Astrocyte (in vitro differentiated cells and primary cell): Measurements from ENCODE around the gene SHC4. TPM values are rescaled to one million over a fixed set of nuclear protein-coding genes. Genes with fewer than 3 reads are reported as not detected.
A peak's percentile ranks its signal among the peaks of the same experiment; 100 is the strongest.

Experiments
- DNase-seq: peaks from one replicate; pipeline ENCODE4 v3.0.0-alpha.2; 2010; ENCODE audit warnings: low read depth
- FAIRE-seq: peaks from 2 replicates; lab custom pipeline; 2011; peaks lifted over from hg19 to GRCh38; lab: Jason Lieb, UNC
- H2AFZ ChIP-seq: 2 replicates; pipeline ENCODE4 v1.6.0; 2012; ENCODE audit warnings: low read depth, low read length, inconsistent platforms
- H3K27ac ChIP-seq: 2 replicates; pipeline ENCODE4 v1.5.1; 2011; ENCODE audit warnings: low read depth, low read length, inconsistent platforms
- H3K27me3 ChIP-seq: 2 replicates; pipeline ENCODE4 v1.6.0; 2011; ENCODE audit warnings: low read length, inconsistent platforms; ENCODE audit not compliant: insufficient read depth
- H3K36me3 ChIP-seq: 2 replicates; pipeline ENCODE4 v1.5.1; 2011; ENCODE audit warnings: low read length, inconsistent platforms; ENCODE audit not compliant: insufficient read depth
- H3K4me1 ChIP-seq: 2 replicates; pipeline ENCODE4 v1.5.1; 2011; ENCODE audit warnings: low read length, inconsistent platforms; ENCODE audit not compliant: insufficient read depth
- H3K4me2 ChIP-seq: 2 replicates; pipeline ENCODE4 v1.6.0; 2012; ENCODE audit warnings: low read length, inconsistent platforms
- H3K4me3 ChIP-seq: 2 replicates; pipeline ENCODE4 v1.5.1; 2011; ENCODE audit warnings: low read depth, mild to moderate bottlenecking, low read length, inconsistent platforms; ENCODE audit not compliant: insufficient read depth
- H3K79me2 ChIP-seq: 2 replicates; pipeline ENCODE4 v1.6.0; 2012; ENCODE audit warnings: mild to moderate bottlenecking, low read length, inconsistent platforms; ENCODE audit not compliant: insufficient read depth
- H3K9ac ChIP-seq: 2 replicates; pipeline ENCODE4 v1.6.0; 2012; ENCODE audit warnings: mild to moderate bottlenecking, low read length, inconsistent platforms
- H3K9me3 ChIP-seq: 2 replicates; pipeline ENCODE4 v1.5.1; 2012; ENCODE audit warnings: low read depth, mild to moderate bottlenecking, low read length, inconsistent platforms; ENCODE audit not compliant: insufficient read depth
- H4K20me1 ChIP-seq: 2 replicates; pipeline ENCODE4 v1.6.0; 2012; ENCODE audit warnings: low read length, inconsistent platforms; ENCODE audit not compliant: insufficient read depth
- H3K27ac Mint-ChIP-seq: one replicate; pipeline ENCODE4 v1.8.0; 2021; ENCODE audit warnings: mild to moderate bottlenecking, mixed read lengths; ENCODE audit not compliant: unreplicated experiment
- H3K27me3 Mint-ChIP-seq: one replicate; pipeline ENCODE4 v1.8.0; 2021; ENCODE audit warnings: low read depth, mixed read lengths; ENCODE audit not compliant: unreplicated experiment
- H3K36me3 Mint-ChIP-seq: one replicate; pipeline ENCODE4 v1.8.0; 2021; ENCODE audit warnings: low read depth, mixed read lengths; ENCODE audit not compliant: unreplicated experiment
- H3K4me1 Mint-ChIP-seq: one replicate; pipeline ENCODE4 v1.8.0; 2021; ENCODE audit warnings: low read depth, mixed read lengths; ENCODE audit not compliant: unreplicated experiment
- H3K4me3 Mint-ChIP-seq: one replicate; pipeline ENCODE4 v1.8.0; 2021; ENCODE audit warnings: mild to moderate bottlenecking, moderate library complexity, mixed read lengths; ENCODE audit not compliant: unreplicated experiment
- H3K9me3 Mint-ChIP-seq: one replicate; pipeline ENCODE4 v1.8.0; 2021; ENCODE audit warnings: mild to moderate bottlenecking, mixed read lengths; ENCODE audit not compliant: unreplicated experiment
- EZH2 ChIP-seq: IDR thresholded peaks from 2 replicates; pipeline ENCODE4 v1.6.1; 2012; ENCODE audit warnings: mild to moderate bottlenecking, low read length, inconsistent platforms; ENCODE audit not compliant: insufficient read depth
- total RNA-seq: library from RNA; stranded (reverse); gene quantifications from 2 replicates; pipeline ENCODE4 v1.2.1, GENCODE V29; 2021
- TF ChIP-seq, protein P1 (sequence below): IDR thresholded peaks from 2 replicates; pipeline ENCODE4 v1.5.1; 2011; ENCODE audit warnings: low read depth, mild to moderate bottlenecking, inconsistent platforms, low read length, moderate library complexity; ENCODE audit not compliant: insufficient read depth

Gene SHC4
- total RNA-seq, 1 donor from 2014 or later: 2.7 TPM

DNA sequence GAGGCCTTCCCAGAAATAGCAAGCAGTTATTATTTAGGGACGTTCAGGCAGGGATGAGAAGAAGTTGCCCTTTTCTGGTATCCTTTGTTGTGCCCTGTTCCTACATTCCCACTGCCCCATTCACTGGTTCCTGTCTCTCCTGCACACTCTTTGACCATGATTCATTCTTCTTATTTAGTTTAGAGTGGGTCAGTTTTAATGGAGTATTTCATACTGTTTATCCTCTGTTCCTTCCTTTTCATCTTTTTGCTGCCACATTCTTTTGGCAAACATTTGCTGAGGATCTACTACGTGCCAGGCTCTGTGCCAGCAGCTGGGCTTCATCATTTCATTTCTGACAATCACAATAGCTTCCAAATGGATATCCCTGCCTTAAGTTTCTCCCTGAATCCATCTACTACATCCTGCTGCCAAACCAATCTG, 97.6 kb downstream of the SHC4 start:
- H3K4me2 ChIP-seq: peak overlapping the region; percentile 60
- peak; percentile 47 for FAIRE-seq
- H3K9me3 Mint-ChIP-seq: no peaks in the 10 kb centered on the region
- H3K27ac ChIP-seq: peak overlapping the region; percentile 68
- H3K36me3 Mint-ChIP-seq: no peaks in the 10 kb centered on the region
- H3K4me1 ChIP-seq: peaks cover 28% of the 10 kb centered on the region
- no peak overlapping the region for H3K4me3 ChIP-seq
- peak; percentile 59 for DNase-seq
- H3K9ac ChIP-seq: peak overlapping the region; percentile 37
- peak overlapping the region; percentile 36 for H3K27ac Mint-ChIP-seq
- H3K27me3 ChIP-seq: no peaks in the 10 kb centered on the region
- no peaks in the 10 kb centered on the region for H3K27me3 Mint-ChIP-seq
- peak overlapping the region; percentile 56 for H3K4me3 Mint-ChIP-seq
- H3K9me3 ChIP-seq: no peaks in the 10 kb centered on the region
- TF ChIP-seq, protein P1, sequence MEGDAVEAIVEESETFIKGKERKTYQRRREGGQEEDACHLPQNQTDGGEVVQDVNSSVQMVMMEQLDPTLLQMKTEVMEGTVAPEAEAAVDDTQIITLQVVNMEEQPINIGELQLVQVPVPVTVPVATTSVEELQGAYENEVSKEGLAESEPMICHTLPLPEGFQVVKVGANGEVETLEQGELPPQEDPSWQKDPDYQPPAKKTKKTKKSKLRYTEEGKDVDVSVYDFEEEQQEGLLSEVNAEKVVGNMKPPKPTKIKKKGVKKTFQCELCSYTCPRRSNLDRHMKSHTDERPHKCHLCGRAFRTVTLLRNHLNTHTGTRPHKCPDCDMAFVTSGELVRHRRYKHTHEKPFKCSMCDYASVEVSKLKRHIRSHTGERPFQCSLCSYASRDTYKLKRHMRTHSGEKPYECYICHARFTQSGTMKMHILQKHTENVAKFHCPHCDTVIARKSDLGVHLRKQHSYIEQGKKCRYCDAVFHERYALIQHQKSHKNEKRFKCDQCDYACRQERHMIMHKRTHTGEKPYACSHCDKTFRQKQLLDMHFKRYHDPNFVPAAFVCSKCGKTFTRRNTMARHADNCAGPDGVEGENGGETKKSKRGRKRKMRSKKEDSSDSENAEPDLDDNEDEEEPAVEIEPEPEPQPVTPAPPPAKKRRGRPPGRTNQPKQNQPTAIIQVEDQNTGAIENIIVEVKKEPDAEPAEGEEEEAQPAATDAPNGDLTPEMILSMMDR: no peak
- no peak for TF ChIP-seq EZH2
- H3K36me3 ChIP-seq: no peaks in the 10 kb centered on the region
- peaks cover 32% of the 10 kb centered on the region for H3K4me1 Mint-ChIP-seq
- H4K20me1 ChIP-seq: no peaks in the 10 kb centered on the region
- no peaks in the 10 kb centered on the region for H3K79me2 ChIP-seq
- H2AFZ ChIP-seq: peak overlapping the region; percentile 14

DNA sequence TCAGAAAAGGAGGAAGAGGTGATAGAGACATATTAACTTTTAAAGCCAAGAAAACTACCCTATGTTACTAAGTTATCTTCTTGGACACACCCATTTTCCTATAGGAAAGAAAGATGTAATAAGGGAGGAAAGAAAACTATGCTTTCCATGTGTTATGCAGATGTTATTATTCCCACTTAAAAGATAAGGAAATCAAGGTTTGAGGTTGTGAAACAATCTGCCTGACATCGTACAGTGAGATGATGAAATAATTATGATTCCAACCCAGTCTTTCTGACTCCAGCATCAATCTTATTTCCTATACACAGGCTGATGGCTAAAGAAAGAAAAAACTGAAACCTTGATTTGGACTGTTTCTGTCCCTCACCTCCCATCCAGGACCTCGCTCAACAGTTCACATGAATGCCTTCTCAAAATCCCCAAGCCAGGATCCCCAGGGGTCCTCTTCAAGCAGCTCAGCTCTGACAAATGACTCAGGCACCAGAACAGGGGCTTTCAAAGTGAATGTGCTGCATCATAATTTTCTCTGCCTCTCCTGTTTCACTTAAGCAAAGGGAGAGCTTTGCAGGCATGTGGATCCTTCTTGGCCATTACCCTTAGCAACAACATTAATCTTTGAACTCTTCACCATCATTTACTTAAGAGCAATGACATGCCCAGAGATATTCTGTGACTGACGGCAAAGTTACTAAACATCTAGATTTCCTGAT, 98.2 kb downstream of the SHC4 start:
- Histone ChIP-seq H3K27ac (peak overlapping the region; percentile 68), H3K4me2 (peak overlapping the region; percentile 60), H3K9me3 (no peaks in the 10 kb centered on the region), H2AFZ (peak overlapping the region; percentile 14), H4K20me1 (no peaks in the 10 kb centered on the region), H3K9ac (peak overlapping the region; percentile 37), H3K4me3 (no peak overlapping the region), H3K4me1 (peaks cover 28% of the 10 kb centered on the region), H3K36me3 (no peaks in the 10 kb centered on the region), H3K27me3 (no peaks in the 10 kb centered on the region), H3K79me2 (no peaks in the 10 kb centered on the region)
- DNase-seq (peak; percentile 72), FAIRE-seq (peak; percentile 23)
- no peaks in the 10 kb centered on the region for H3K9me3 Mint-ChIP-seq
- peak overlapping the region; percentile 73 for H3K27ac Mint-ChIP-seq
- H3K36me3 Mint-ChIP-seq: no peaks in the 10 kb centered on the region
- peaks cover 32% of the 10 kb centered on the region for H3K4me1 Mint-ChIP-seq
- TF ChIP-seq, protein P1: no peak
- no peak for TF ChIP-seq EZH2
- H3K27me3 Mint-ChIP-seq: no peaks in the 10 kb centered on the region
- no peak overlapping the region for H3K4me3 Mint-ChIP-seq

DNA sequence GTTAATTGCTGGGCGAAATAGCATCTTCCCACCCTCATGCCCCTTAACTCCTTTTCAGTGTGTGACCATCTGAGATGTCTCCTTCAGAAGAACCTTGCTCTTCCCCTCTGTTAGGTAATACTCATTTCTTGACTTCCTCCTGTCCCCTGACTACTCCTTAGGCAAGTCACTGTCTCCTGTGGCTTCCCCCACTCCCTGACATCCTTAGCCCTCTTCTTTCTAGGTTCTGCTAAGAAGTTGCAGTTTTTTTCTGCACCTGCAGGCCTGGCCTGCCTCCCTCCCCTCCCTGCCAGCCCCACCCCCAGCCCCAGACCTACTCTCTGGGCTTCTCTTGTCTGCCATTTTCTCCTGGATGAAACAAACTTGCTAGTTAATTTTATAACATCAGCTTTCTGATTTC, 101.0 kb downstream of the SHC4 start:
- Histone ChIP-seq H4K20me1 (no peaks in the 10 kb centered on the region), H3K27ac (no peak overlapping the region), H3K36me3 (no peaks in the 10 kb centered on the region), H3K4me1 (peaks cover 22% of the 10 kb centered on the region), H3K27me3 (no peaks in the 10 kb centered on the region), H3K9me3 (no peaks in the 10 kb centered on the region), H3K4me2 (no peak overlapping the region), H3K4me3 (no peak overlapping the region), H3K9ac (no peak overlapping the region), H3K79me2 (no peaks in the 10 kb centered on the region), H2AFZ (peak overlapping the region; percentile 43)
- H3K4me1 Mint-ChIP-seq: peaks cover 31% of the 10 kb centered on the region
- H3K9me3 Mint-ChIP-seq: no peaks in the 10 kb centered on the region
- FAIRE-seq: no peak
- no peak overlapping the region for H3K4me3 Mint-ChIP-seq
- H3K27me3 Mint-ChIP-seq: no peaks in the 10 kb centered on the region
- no peak overlapping the region for H3K27ac Mint-ChIP-seq
- no peak for DNase-seq
- H3K36me3 Mint-ChIP-seq: no peaks in the 10 kb centered on the region
- TF ChIP-seq, protein P1: no peak
- no peak for TF ChIP-seq EZH2
